ENCODE results near the gene DENND2A. TPM values are rescaled to one million over a fixed set of nuclear protein-coding genes. Genes with fewer than 3 reads are reported as not detected.

Gene DENND2A
- total RNA-seq, 1 donor from 2014 or later: 32.3 TPM

DNA sequence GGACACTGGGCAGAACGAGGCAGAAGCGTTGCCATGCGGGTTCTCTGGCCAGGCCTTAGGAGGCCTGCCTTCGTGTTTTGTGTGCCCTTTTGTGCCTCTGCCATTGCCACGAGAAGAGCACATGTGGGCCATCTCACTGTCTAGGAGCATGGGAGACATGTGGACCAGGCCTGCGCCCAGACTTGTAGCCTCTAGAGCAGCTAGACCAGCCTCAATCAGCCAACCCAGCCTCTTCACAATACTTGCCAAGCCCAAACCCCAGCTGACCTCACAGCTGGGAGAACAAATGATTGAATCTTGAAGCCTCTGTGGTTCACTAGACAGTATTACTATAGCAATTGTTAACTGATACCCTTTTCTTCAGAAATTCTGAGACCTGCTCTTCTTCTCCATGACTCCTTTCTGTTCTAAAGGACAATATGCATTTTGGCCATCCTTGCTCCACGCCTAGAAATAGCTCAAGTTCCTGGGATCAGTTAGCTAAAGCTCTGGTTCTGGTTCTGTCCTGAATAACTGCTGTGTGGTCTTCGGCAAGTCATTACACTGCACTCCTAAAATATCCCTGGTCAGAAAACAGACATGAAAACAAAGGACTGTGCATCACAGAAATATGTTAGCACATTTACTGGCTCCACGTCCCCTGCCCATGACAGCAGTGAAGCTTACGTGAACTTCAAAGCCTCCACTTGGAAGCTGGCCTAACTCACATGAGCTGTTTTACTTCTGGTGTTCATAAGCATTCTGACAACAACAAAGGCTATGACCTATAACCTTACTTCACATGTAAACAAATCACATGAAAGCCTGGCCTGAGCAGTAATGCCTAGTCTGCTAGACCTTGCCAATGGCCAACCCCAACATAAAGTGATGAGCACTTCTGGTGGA is 89.0 kb downstream of the DENND2A start:
- H3K27ac Mint-ChIP-seq: peak overlapping the region; percentile 52

DNA sequence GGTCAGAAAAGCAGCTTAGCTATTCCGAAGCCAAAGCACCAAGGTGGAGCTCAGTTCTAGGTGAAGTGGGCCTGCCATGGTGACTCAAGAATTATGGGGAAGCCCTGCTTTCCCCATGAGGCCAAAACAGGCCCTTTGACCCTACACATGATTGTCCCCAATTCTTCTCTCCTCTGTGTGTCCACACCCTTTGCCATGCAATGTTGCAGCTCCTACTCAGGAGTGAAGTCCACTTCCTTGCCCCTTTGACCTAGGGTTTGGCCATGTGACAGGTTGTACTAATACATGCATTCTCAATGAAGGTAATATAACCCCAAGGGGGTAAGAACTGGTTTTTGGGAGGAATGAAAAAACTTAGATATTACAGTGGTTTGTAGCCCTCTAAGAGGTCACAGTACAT is 93.7 kb downstream of the DENND2A start:
- TF ChIP-seq, protein P1, sequence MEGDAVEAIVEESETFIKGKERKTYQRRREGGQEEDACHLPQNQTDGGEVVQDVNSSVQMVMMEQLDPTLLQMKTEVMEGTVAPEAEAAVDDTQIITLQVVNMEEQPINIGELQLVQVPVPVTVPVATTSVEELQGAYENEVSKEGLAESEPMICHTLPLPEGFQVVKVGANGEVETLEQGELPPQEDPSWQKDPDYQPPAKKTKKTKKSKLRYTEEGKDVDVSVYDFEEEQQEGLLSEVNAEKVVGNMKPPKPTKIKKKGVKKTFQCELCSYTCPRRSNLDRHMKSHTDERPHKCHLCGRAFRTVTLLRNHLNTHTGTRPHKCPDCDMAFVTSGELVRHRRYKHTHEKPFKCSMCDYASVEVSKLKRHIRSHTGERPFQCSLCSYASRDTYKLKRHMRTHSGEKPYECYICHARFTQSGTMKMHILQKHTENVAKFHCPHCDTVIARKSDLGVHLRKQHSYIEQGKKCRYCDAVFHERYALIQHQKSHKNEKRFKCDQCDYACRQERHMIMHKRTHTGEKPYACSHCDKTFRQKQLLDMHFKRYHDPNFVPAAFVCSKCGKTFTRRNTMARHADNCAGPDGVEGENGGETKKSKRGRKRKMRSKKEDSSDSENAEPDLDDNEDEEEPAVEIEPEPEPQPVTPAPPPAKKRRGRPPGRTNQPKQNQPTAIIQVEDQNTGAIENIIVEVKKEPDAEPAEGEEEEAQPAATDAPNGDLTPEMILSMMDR (IDR thresholded peaks at IDR 0.05; ENCODE audit: unreplicated experiment): no peak
- Mint-ChIP-seq H3K36me3 (peaks cover 16% of the 10 kb centered on the region), H3K27me3 (ENCODE audit: low read depth) (no peaks in the 10 kb centered on the region), H3K4me3 (no peak overlapping the region), H3K4me1 (peaks cover 10% of the 10 kb centered on the region), H3K27ac (no peak overlapping the region), H3K9me3 (no peaks in the 10 kb centered on the region)
- no peak for DNase-seq (ENCODE audit: low spot score in 2 of 2, unreplicated experiment in 2 of 2)

More for the DNA sequence above, 89.0 kb downstream of the DENND2A start:
- peaks cover 19% of the 10 kb centered on the region for H3K36me3 Mint-ChIP-seq
- TF ChIP-seq, protein P1 (IDR thresholded peaks at IDR 0.05; ENCODE audit: unreplicated experiment): no peak
- no peak overlapping the region for H3K4me3 Mint-ChIP-seq
- DNase-seq (ENCODE audit: low spot score in 2 of 2, unreplicated experiment in 2 of 2): no peak
- H3K27me3 Mint-ChIP-seq (ENCODE audit: low read depth): no peaks in the 10 kb centered on the region
- H3K9me3 Mint-ChIP-seq: no peaks in the 10 kb centered on the region
- H3K4me1 Mint-ChIP-seq: no peaks in the 10 kb centered on the region

DNA sequence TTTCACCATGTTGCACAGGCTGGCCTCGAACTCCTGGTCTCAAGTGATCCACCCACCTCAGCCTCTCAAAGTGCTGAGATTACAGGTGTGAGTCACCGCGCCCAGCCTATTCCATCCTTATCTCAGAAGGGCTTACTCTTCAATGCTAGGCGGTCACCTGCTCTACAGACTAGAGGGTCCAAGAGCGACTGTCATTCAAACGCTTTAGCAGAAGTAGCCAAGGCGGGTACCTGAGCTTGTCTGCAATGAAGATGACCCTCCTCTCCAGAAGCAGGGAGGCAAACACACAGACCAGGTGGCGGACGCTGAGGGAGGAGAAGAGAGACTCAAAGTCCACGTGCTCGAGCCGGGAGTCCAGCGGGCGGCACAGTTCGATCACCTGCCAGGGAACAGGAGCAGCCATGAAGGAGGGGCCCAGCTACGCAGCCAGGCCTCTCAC is 96.2 kb downstream of the DENND2A start:
- H3K27me3 Mint-ChIP-seq (ENCODE audit: low read depth): no peaks in the 10 kb centered on the region
- TF ChIP-seq, protein P1 (IDR thresholded peaks at IDR 0.05; ENCODE audit: unreplicated experiment): no peak
- no peaks in the 10 kb centered on the region for H3K9me3 Mint-ChIP-seq
- peaks cover 34% of the 10 kb centered on the region for H3K4me1 Mint-ChIP-seq
- H3K36me3 Mint-ChIP-seq: peaks cover 12% of the 10 kb centered on the region
- no peak overlapping the region for H3K4me3 Mint-ChIP-seq
- DNase-seq (ENCODE audit: low spot score in 2 of 2, unreplicated experiment in 2 of 2): no peak
- no peak overlapping the region for H3K27ac Mint-ChIP-seq

DNA sequence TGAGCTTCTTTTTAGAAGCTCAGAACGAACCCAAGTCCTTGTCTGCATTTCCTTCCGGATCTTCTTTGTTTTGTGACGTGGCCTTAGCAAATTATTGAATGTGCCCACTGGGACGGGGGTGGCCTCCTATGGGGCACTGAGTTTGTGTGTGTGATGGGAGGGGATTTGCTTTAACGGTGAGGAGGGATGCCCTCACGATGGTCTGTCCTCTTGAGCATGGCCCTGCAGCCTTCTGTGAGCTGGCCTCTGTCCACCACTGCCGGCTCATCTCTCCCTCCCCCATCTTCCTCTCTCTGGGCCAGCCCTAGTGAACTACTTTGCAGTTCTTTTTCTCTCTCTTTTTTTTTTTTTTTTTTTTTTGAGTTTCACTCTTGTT is 98.4 kb downstream of the DENND2A start:
- H3K9me3 Mint-ChIP-seq: no peaks in the 10 kb centered on the region
- peak overlapping the region; percentile 97 for H3K27ac Mint-ChIP-seq
- H3K4me1 Mint-ChIP-seq: peaks cover 46% of the 10 kb centered on the region
- H3K36me3 Mint-ChIP-seq: peaks cover 10% of the 10 kb centered on the region
- TF ChIP-seq, protein P1 (IDR thresholded peaks at IDR 0.05; ENCODE audit: unreplicated experiment): no peak
- no peak for DNase-seq (ENCODE audit: low spot score in 2 of 2, unreplicated experiment in 2 of 2)
- no peaks in the 10 kb centered on the region for H3K27me3 Mint-ChIP-seq (ENCODE audit: low read depth)
- peak overlapping the region; percentile 52 for H3K4me3 Mint-ChIP-seq

DNA sequence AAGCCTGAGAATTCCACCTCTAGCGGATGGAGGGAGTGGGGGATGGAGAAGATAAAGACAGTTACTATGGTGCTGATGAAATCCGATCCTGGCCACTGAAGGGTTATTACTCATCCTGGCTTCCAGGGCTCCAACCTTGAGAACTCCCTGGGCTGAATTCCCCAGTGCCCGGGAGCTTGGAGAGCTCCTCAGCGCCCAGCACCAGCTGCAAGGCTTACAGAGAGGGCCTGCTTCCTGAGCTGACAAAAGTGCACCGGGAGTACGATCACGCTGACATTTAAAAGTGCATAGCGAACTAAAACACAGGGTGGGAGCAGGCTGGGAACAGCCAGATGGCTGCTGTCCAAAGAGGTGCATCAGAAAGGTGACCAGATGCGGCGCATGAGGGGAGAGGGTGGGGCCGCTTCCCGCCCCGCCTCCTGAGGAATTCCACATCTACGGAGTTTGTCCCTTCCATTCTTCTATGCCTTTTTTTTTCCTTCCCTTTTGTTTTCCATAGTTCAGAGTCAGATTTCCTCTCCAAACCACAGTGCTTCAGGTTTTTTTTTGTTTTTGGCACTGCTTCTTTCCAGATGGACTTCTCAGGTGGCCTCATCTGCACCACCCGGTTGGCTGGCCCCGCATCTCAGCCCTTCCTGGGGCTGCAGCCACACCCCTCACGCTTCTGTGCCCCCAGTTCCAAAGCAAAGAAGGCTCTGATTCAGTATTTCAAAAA is 98.9 kb downstream of the DENND2A start:
- Mint-ChIP-seq H3K27me3 (ENCODE audit: low read depth) (no peaks in the 10 kb centered on the region), H3K9me3 (no peaks in the 10 kb centered on the region), H3K4me3 (peak overlapping the region; percentile 52), H3K36me3 (peaks cover 10% of the 10 kb centered on the region), H3K4me1 (peaks cover 46% of the 10 kb centered on the region), H3K27ac (peak overlapping the region; percentile 97)
- DNase-seq (ENCODE audit: low spot score in 2 of 2, unreplicated experiment in 2 of 2): peak; percentile 47 to 72
- TF ChIP-seq, protein P1 (IDR thresholded peaks at IDR 0.05; ENCODE audit: unreplicated experiment): no peak

Data from mesothelial cell of epicardium (in vitro differentiated cells).